GM18499 (cell line): ENCODE data around the gene MYO5C.
"Not testable (repeated sequence)": the region's sequence is repeated elsewhere in the genome, so short reads cannot be mapped to it uniquely, and the experiment has no call there.

Experiments used
- ATAC-seq: cut with Tn5 transposase; IDR thresholded peaks from one replicate; pipeline ENCODE4 v1.9.1; 2021; ENCODE audit warnings: moderate number of reproducible peaks; ENCODE audit not compliant: insufficient read depth, unreplicated experiment

Gene MYO5C

GRCh38 chr15:52251144-52251860, 44.3 kb downstream of the MYO5C start:
- ATAC-seq = no peak

GRCh38 chr15:52247461-52247860, 48.1 kb downstream of the MYO5C start:
- ATAC-seq = no peak

- no peak for ATAC-seq
These were observed 48.7 kb downstream of the MYO5C start for GRCh38 chr15:52246686-52247431.

- ATAC-seq = no peak
These were observed 51.7 kb downstream of the MYO5C start for GRCh38 chr15:52243697-52244555.

GRCh38 chr15:52243286-52243685, 52.3 kb downstream of the MYO5C start:
- no peak for ATAC-seq

- ATAC-seq = no peak
These were observed 54.1 kb downstream of the MYO5C start for GRCh38 chr15:52241489-52241888.

GRCh38 chr15:52240166-52240565, 55.4 kb downstream of the MYO5C start:
- no peak for ATAC-seq

- not testable (repeated sequence) for ATAC-seq
These were observed 56.5 kb downstream of the MYO5C start for GRCh38 chr15:52238989-52239525.

GRCh38 chr15:52238149-52238548, 57.5 kb downstream of the MYO5C start:
- no peak for ATAC-seq

GRCh38 chr15:52236013-52236412, 59.6 kb downstream of the MYO5C start:
- no peak for ATAC-seq

GRCh38 chr15:52234596-52235541, 60.7 kb downstream of the MYO5C start:
- ATAC-seq = no peak

GRCh38 chr15:52233405-52233804, 62.2 kb downstream of the MYO5C start:
- no peak for ATAC-seq

GRCh38 chr15:52232327-52232726, 63.3 kb downstream of the MYO5C start:
- peak; percentile 51 for ATAC-seq

- no peak for ATAC-seq
These were observed 65.5 kb downstream of the MYO5C start for GRCh38 chr15:52230073-52230472.

GRCh38 chr15:52228921-52229320, 66.7 kb downstream of the MYO5C start:
- ATAC-seq = no peak

- peak; percentile 83 for ATAC-seq
These were observed 68.1 kb downstream of the MYO5C start for GRCh38 chr15:52227456-52227855.

GRCh38 chr15:52225230-52225629, 70.4 kb downstream of the MYO5C start:
- ATAC-seq = no peak

GRCh38 chr15:52224211-52224610, 71.4 kb downstream of the MYO5C start:
- no peak for ATAC-seq

- ATAC-seq = no peak
These were observed 73.9 kb downstream of the MYO5C start for GRCh38 chr15:52221730-52222129.
